ENCODE data around the gene NT5DC1. TPM values are rescaled to one million over a fixed set of nuclear protein-coding genes. Genes with fewer than 3 reads are reported as not detected.

Gene NT5DC1
- polyA plus RNA-seq, 4 donors = 18.4 to 59.5 (median 24.7) TPM

Other genes with a start within 250 kb of the NT5DC1 start
- 10 to 100 TPM in 1 of 4 donors, 1 to 10 TPM in 3; 2.9 to 11.2 (median 5.8) TPM for gene FRK, start 40.0 kb upstream of the NT5DC1 start, polyA plus RNA-seq
- under 1 TPM in 1 of 4 donors, not detected in 3; 0.09 TPM for gene COL10A1, start 25.3 kb downstream of the NT5DC1 start, polyA plus RNA-seq
- gene TSPYL4, start 153.2 kb downstream of the NT5DC1 start, polyA plus RNA-seq = 10 to 100 TPM in 2 of 4 donors, 1 to 10 TPM in 2; 1.6 to 17.9 (median 7.1) TPM
- 10 to 100 TPM; 25.1 to 90.8 (median 32.8) TPM for gene TSPYL1, start 179.1 kb downstream of the NT5DC1 start, polyA plus RNA-seq